22Rv1 (cell line): ENCODE data around the gene SCNN1B.

Source experiments
- CTCF ChIP-seq: fragments of 450-650 bp; IDR thresholded peaks from 2 replicates; pipeline ENCODE4 v1.5.1; 2017; ENCODE audit warnings: mild to moderate bottlenecking
- ZFX ChIP-seq: fragments of 450-650 bp; IDR thresholded peaks from 2 replicates; pipeline ENCODE4 v1.6.1; 2017; ENCODE audit warnings: antibody characterized with exemption, borderline replicate concordance

GRCh38 chr16:23321206-23321875, 19.2 kb downstream of the SCNN1B start:
- no peak for TF ChIP-seq CTCF
- no peak for TF ChIP-seq ZFX
